ENCODE results near the gene MEIS2.

The MEIS2 gene

DNA sequence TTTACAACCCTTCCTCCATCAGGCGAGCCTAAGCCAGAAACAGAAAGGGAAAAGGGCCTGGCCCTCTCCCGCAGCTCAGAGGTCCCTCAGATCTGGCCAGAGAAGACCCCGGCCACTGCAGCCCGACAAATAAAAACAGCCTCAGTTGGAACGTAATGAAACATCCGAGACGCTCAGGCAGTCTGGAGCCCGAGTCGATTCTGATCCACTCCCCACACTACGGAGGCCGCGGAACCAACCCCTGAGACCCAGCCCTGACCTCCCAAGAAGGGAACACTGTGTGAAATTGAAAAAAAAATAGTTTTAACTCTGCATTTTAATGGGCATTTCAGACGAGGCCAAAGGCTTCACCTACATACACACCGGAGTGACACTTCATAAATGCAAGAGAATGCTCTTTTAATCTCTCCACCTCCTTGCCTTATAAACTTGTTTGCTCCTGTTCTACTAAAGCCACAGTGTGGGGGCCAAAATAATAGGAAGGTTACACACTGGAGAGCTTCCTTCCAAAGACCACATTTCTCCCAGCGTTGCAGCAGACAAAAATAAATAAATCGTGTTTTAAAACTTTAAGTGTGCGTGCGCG, 3.7 kb downstream of the MEIS2 start:
- Histone ChIP-seq H3K36me3 (ENCODE audit: control insufficient read depth, insufficient read depth, low read length) (peaks cover 6% of the 10 kb centered on the region), H3K4me3 (replicated peaks; ENCODE audit: low read depth, low read length) (peak overlapping the region; percentile 88), H3K27me3 (replicated peaks; ENCODE audit: control insufficient read depth, insufficient read depth, low read length) (no peaks in the 10 kb centered on the region)
- no peak for DNase-seq (ENCODE audit: extremely low read depth, insufficient read length)
- TF ChIP-seq, protein P1, sequence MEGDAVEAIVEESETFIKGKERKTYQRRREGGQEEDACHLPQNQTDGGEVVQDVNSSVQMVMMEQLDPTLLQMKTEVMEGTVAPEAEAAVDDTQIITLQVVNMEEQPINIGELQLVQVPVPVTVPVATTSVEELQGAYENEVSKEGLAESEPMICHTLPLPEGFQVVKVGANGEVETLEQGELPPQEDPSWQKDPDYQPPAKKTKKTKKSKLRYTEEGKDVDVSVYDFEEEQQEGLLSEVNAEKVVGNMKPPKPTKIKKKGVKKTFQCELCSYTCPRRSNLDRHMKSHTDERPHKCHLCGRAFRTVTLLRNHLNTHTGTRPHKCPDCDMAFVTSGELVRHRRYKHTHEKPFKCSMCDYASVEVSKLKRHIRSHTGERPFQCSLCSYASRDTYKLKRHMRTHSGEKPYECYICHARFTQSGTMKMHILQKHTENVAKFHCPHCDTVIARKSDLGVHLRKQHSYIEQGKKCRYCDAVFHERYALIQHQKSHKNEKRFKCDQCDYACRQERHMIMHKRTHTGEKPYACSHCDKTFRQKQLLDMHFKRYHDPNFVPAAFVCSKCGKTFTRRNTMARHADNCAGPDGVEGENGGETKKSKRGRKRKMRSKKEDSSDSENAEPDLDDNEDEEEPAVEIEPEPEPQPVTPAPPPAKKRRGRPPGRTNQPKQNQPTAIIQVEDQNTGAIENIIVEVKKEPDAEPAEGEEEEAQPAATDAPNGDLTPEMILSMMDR (IDR thresholded peaks at IDR 0.05; ENCODE audit: insufficient read depth, low read length, poor library complexity, severe bottlenecking), result no peak

DNA sequence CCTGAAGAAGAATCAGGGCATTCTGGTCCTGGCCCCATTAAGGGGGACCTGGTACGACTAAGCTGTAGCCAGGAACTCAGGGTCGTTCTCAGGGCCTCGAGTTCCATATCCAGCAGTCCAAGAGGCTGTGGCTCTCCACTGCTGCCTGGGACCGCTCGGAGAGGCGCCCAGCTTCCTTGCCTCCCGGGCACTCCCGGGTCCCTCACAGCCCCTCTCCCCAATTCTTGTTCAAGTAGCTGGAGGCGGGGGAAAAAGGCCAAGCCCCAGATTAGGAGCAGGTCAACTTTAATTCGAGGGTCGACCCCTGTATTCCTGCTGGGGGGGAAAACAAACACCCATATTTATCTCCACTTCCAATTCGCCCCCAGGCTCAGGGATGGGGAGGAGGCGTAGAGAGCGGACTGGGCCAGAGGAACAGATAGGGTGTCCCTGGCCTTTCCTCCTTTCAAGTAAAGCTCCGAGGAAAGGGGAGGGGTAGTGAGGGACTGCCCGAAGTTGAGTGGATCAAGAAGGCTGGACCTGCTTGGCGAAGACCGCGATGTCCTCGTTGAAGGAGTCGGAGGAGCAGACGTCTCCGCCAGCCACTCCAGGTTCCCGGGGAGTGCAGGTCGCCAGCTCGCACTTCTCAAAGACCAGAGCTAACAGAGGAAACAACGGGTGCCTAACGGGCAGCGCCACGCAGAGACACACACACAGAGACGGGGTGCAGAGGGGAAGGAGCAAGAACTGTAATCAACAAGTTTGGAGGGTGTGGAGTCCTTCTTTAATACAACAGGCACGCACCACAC, 4.4 kb downstream of the MEIS2 start:
- TF ChIP-seq, protein P1 (IDR thresholded peaks at IDR 0.05; ENCODE audit: insufficient read depth, low read length, poor library complexity, severe bottlenecking), result no peak
- DNase-seq (ENCODE audit: extremely low read depth, insufficient read length), result no peak
- Histone ChIP-seq H3K27me3 (replicated peaks; ENCODE audit: control insufficient read depth, insufficient read depth, low read length) (no peaks in the 10 kb centered on the region), H3K4me3 (replicated peaks; ENCODE audit: low read depth, low read length) (peak overlapping the region; percentile 88), H3K36me3 (ENCODE audit: control insufficient read depth, insufficient read depth, low read length) (peaks cover 6% of the 10 kb centered on the region)

DNA sequence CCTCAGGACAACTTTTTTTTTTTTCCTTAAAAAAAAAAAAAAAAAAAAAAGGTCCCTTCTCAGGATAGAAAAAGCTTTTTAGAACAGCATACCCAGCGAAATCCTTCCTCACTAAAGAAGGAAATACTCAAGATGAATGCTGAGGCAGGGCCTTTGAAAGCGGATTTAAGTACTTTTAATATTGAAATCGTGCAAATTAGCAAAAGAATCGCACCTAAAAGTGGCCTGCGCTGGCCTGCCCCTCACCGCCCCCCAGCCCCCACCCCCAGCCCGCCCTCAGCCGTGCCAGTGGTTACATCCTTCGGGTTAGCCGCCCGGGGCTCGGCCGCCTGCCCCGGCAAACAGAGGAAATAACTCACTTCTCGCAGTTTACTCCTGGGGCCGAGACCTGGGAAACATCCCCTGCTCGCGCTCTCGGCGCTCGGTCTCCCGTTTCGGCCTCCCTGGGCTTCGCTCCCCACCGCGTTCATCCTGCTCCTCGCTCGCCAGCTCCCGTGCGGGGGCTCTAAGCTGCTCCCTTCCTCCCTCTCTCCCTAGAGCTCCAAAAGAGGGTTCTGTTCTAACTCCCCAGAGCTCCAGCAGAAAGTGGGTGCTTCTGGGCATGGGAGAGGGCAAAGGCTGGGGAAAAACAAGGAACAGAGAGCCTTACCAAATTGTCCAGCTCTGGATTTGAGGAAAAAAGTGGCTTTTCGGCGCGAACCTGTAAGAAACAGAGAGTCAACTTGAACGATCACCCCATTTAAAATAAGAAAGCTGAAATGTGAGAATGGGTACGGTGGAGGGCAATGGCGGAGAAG, 5.2 kb downstream of the MEIS2 start:
- TF ChIP-seq, protein P1 (IDR thresholded peaks at IDR 0.05; ENCODE audit: insufficient read depth, low read length, poor library complexity, severe bottlenecking), result no peak
- H3K36me3 ChIP-seq (ENCODE audit: control insufficient read depth, insufficient read depth, low read length), result peaks cover 6% of the 10 kb centered on the region
- H3K27me3 ChIP-seq (replicated peaks; ENCODE audit: control insufficient read depth, insufficient read depth, low read length), result no peaks in the 10 kb centered on the region
- DNase-seq (ENCODE audit: extremely low read depth, insufficient read length), result peak; percentile 42
- H3K4me3 ChIP-seq (replicated peaks; ENCODE audit: low read depth, low read length), result peak overlapping the region; percentile 88

DNA sequence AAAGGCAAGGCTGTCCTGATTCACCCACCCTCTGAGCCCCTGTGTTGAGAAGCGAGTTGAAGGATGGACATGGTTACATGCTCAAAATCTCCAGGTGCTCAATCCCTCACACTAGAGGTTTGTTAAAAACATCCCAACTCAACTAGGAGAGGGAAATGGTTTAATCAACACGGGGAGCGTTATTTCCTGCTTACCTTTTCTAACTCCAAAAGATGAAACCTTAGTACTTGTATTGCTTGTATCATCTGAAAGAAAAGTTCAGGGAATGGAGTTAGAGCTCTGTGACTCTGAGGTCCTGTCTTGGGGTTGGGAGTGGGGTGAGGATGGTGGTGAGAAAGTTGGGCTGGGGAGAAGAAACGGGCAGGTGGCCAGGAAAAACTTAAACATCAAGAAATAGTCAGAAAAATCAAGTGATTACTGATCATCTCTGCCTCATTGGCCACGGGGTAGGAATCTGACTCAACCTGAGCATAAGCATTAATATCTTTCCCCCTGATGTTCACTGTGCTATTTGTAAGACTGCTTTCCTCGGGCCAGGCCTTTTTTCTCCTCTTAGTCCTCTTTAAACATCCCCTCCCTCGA, 5.9 kb downstream of the MEIS2 start:
- Histone ChIP-seq H3K4me3 (replicated peaks; ENCODE audit: low read depth, low read length) (no peak overlapping the region), H3K27me3 (replicated peaks; ENCODE audit: control insufficient read depth, insufficient read depth, low read length) (no peaks in the 10 kb centered on the region), H3K36me3 (ENCODE audit: control insufficient read depth, insufficient read depth, low read length) (peaks cover 6% of the 10 kb centered on the region)
- DNase-seq (ENCODE audit: extremely low read depth, insufficient read length), result no peak
- TF ChIP-seq, protein P1 (IDR thresholded peaks at IDR 0.05; ENCODE audit: insufficient read depth, low read length, poor library complexity, severe bottlenecking), result no peak

DNA sequence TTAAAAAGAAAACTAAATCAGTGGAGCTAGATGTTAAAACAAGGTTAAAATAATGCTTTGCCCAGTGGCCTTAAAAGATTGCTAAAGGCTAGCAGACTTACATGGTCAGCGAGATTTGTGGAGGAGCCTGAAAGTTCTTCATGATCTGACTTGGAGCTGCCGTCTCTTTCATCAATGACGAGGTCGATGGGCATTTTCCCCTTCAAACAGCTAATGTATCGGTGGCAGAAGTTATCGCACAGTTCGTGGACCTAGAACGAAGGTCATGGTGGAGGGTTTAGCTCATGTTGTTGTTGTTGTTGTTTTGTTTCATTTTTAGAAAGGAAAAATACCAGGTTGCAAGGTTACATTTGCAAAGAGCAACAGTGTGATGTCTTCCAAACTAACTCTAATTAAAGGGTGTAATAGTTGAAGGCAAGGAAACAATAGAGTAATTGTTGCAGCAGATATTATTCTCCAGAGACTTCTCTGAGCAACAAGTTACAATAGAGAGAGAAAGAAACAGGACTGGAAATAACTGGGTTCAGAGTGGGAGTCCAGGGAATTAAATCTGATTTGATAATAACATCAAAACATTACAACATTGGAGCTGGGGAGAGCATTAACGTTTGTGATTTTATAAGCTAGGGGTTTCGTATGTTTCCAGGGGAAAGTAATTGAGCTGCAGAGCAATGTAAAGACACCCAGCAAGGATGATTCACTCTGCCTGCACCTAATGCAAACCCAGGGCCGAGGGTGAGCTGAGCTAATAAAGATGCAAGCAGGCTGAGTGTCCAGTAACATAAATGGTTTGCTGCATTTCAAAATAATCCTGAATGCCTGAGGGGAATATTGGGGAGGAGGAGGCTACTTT, 6.6 kb downstream of the MEIS2 start:
- H3K27me3 ChIP-seq (replicated peaks; ENCODE audit: control insufficient read depth, insufficient read depth, low read length), result no peaks in the 10 kb centered on the region
- no peak overlapping the region for H3K4me3 ChIP-seq (replicated peaks; ENCODE audit: low read depth, low read length)
- H3K36me3 ChIP-seq (ENCODE audit: control insufficient read depth, insufficient read depth, low read length), result peaks cover 6% of the 10 kb centered on the region
- TF ChIP-seq, protein P1 (IDR thresholded peaks at IDR 0.05; ENCODE audit: insufficient read depth, low read length, poor library complexity, severe bottlenecking), result no peak
- DNase-seq (ENCODE audit: extremely low read depth, insufficient read length), result no peak

Measured in GM06990 (cell line).